A673 (cell line): ENCODE results near the gene TRIL. TPM values are rescaled to one million over a fixed set of nuclear protein-coding genes. Genes with fewer than 3 reads are reported as not detected.

Source experiments
- BruUV-seq: library from RNA; stranded (reverse); fragments of 400-500 nt; replicated peaks from 2 replicates; lab custom pipeline; 2021; lab: Mats Ljungman, UMichigan
- CTCF ChIA-PET: fragments of 300-600 bp; sonication (Branson Sonifier 250); formaldehyde crosslinking; loops from one replicate; lab custom pipeline; 2022; ENCODE audit warnings: antibody characterized with exemption; lab: Charles Lee
- POLR2A ChIA-PET: fragments of 300-600 bp; sonication (Branson Sonifier 250); formaldehyde crosslinking; loops from one replicate; lab custom pipeline; 2022; ENCODE audit warnings: antibody characterized with exemption; ENCODE audit not compliant: low non-redundant PET; lab: Charles Lee
- DNase-seq: peaks from one replicate; pipeline ENCODE4 v3.0.0-alpha.2; 2015; ENCODE audit warnings: low spot score
- H3K27ac ChIP-seq: fragments of 200-600 bp; sonication (generic); 2 replicates; pipeline ENCODE4 v1.5.1; 2016; ENCODE audit warnings: mixed run types, low read depth, mild to moderate bottlenecking, mixed read lengths, antibody characterized with exemption, low read length; ENCODE audit not compliant: poor library complexity, severe bottlenecking
- H3K27me3 ChIP-seq: fragments of 200-600 bp; sonication (generic); replicated peaks from 2 replicates; pipeline ENCODE4 v1.6.1; 2017; ENCODE audit warnings: mixed run types, low read depth, mild to moderate bottlenecking, mixed read lengths, antibody characterized with exemption, low read length; ENCODE audit not compliant: insufficient read depth, poor library complexity
- H3K36me3 ChIP-seq: fragments of 200-600 bp; sonication (generic); 2 replicates; pipeline ENCODE4 v1.6.1; 2016; ENCODE audit warnings: mixed run types, mild to moderate bottlenecking, mixed read lengths, antibody characterized with exemption, low read length; ENCODE audit not compliant: insufficient read depth, poor library complexity, severe bottlenecking
- H3K4me1 ChIP-seq: fragments of 200-600 bp; sonication (generic); 2 replicates; pipeline ENCODE4 v1.6.1; 2017; ENCODE audit warnings: mixed run types, mild to moderate bottlenecking, mixed read lengths, antibody characterized with exemption, low read length; ENCODE audit not compliant: insufficient read depth, poor library complexity, severe bottlenecking
- H3K4me3 ChIP-seq: fragments of 200-600 bp; sonication (generic); 2 replicates; pipeline ENCODE4 v1.5.1; 2016; ENCODE audit warnings: low read depth, mixed run types, mild to moderate bottlenecking, mixed read lengths, low read length; ENCODE audit not compliant: poor library complexity, severe bottlenecking
- H3K9me3 ChIP-seq: fragments of 200-600 bp; sonication (generic); 2 replicates; pipeline ENCODE4 v1.6.1; 2016; ENCODE audit warnings: mixed run types, low read depth, mild to moderate bottlenecking, mixed read lengths, antibody characterized with exemption, low read length; ENCODE audit not compliant: poor library complexity, severe bottlenecking
- EZH2 ChIP-seq: fragments of 200-600 bp; sonication (generic); IDR thresholded peaks from 2 replicates; pipeline ENCODE4 v1.6.1; 2017; ENCODE audit warnings: borderline replicate concordance, low read depth, mild to moderate bottlenecking, mixed read lengths, antibody characterized with exemption, low read length; ENCODE audit not compliant: poor library complexity, severe bottlenecking
- intact Hi-C: fragments of 100-400 bp; cut with micrococcal nuclease; formaldehyde crosslinking; loops from one replicate; pipeline ENCODE4 v1.10.0; 2022; ENCODE audit not compliant: unreplicated experiment
- total RNA-seq: library from RNA; stranded (reverse); gene quantifications from 2 replicates; pipeline ENCODE4 v1.2.3, GENCODE V29; 2021
- TF ChIP-seq, protein P1 (sequence below): fragments of 300-800, 200-600 bp; sonication (generic); conservative IDR thresholded peaks from 2 replicates; pipeline ENCODE4 v1.5.1; 2017; ENCODE audit warnings: low read depth, mild to moderate bottlenecking, antibody characterized with exemption, low read length, moderate library complexity, mixed read lengths

TRIL gene
- total RNA-seq, 1 experiment from 2014 or later: 4.8 TPM

DNA sequence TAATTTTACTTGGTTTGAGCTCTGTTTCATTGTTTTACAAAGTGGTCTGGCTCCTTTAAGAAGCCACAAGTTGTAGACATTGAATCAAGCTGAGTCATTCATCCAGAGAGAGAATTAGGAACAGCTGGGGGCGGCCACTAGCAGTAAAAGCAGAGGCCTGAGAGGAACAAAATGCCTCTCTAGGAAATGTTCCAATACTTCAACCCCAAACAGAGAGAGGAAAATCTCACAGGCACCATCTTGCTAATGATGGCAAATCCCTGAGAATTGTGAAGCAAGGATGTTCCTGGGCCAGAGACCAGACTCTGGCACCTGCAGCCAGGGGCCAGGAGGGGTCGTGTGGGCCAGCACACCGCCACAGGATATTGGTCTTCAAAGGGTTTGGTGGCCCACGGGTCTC lies 26.5 kb upstream of the TRIL start:
- peak; percentile 90 for DNase-seq
- Histone ChIP-seq H3K4me3 (no peak overlapping the region), H3K36me3 (no peaks in the 10 kb centered on the region), H3K27ac (peak overlapping the region; percentile 79), H3K9me3 (no peaks in the 10 kb centered on the region), H3K27me3 (no peaks in the 10 kb centered on the region), H3K4me1 (peaks cover 96% of the 10 kb centered on the region)
- POLR2A ChIA-PET: no interaction called here
- TF ChIP-seq, protein P1, sequence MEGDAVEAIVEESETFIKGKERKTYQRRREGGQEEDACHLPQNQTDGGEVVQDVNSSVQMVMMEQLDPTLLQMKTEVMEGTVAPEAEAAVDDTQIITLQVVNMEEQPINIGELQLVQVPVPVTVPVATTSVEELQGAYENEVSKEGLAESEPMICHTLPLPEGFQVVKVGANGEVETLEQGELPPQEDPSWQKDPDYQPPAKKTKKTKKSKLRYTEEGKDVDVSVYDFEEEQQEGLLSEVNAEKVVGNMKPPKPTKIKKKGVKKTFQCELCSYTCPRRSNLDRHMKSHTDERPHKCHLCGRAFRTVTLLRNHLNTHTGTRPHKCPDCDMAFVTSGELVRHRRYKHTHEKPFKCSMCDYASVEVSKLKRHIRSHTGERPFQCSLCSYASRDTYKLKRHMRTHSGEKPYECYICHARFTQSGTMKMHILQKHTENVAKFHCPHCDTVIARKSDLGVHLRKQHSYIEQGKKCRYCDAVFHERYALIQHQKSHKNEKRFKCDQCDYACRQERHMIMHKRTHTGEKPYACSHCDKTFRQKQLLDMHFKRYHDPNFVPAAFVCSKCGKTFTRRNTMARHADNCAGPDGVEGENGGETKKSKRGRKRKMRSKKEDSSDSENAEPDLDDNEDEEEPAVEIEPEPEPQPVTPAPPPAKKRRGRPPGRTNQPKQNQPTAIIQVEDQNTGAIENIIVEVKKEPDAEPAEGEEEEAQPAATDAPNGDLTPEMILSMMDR: no peak
- no TSS peak for BruUV-seq
- intact Hi-C loops: no loop called here
- CTCF ChIA-PET: no interaction called here

DNA sequence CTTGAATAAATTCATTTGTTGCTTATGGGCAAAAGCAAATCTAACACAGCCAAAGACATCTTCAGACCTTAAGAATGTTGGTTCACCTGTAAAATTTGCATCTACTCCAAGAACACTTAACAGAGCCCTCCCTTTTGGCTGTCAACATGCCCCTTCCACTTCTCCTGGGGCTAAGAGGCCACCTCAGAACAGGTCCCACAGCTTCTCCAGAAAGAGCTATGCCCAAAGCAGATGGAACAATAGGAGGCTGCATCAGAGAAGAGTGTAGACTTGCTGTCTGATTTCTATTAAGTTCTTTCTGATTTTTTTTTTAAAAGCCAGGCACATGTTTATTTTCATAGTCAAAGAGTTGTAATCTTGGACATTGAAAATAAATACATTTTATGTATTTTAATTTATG lies 26.1 kb upstream of the TRIL start:
- no peaks in the 10 kb centered on the region for H3K27me3 ChIP-seq
- peaks cover 96% of the 10 kb centered on the region for H3K4me1 ChIP-seq
- H3K36me3 ChIP-seq: no peaks in the 10 kb centered on the region
- no peak for DNase-seq
- CTCF ChIA-PET: no interaction called here
- POLR2A ChIA-PET: no interaction called here
- H3K27ac ChIP-seq: peak overlapping the region; percentile 79
- H3K4me3 ChIP-seq: no peak overlapping the region
- TF ChIP-seq, protein P1: no peak
- no peak for TF ChIP-seq EZH2
- intact Hi-C loops: no loop called here
- no peaks in the 10 kb centered on the region for H3K9me3 ChIP-seq
- BruUV-seq: no TSS peak

DNA sequence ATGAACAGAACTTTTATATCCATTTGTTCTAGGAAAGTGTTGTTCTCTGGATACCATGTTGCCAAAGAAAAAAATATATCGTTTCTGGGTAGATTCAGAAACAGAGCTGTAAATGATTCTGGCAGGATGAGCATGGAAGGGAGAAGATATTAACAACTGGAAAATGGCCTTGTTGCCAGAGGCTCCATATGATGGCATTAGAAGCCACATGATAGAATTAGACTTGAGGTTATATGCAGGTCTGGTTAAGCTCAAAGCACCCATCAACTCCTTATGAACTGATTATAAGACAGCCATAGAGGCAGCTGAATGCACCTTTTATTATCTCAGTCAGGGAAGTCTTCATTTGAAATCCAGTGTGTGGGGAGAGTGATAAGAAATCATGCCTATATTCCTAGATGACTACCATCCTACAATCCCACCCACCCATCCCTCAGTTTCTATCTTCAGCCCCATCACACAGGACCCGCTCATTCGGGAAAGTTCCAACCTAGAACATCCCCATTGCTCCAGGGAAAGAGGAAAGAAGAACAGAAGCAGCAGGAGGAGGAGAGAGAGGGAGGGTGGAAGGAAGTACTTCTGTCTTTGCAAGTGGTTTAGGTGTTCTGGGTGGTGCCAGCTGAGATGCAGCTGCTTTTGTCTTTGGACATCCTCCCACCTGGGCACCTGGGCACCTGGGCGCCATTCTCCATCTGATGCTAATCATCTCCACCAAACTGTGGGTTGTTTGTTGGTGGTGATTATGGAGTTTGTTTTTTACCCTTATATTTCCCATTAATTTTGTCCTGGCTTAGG lies 25.5 kb upstream of the TRIL start:
- ChIA-PET POLR2A (interaction anchor here (0.6 to 0.9 kb wide), 2 partner anchors 54 to 1621 kb away, joined by 3 to 4 read pairs; no protein-coding TSS in a partner anchor), CTCF (interaction anchor here (0.6 kb wide), 1 partner anchor 25 kb away, joined by 6 read pairs; the partner anchor contains the start of gene TRIL)
- no peak for DNase-seq
- Histone ChIP-seq H3K4me1 (peaks cover 90% of the 10 kb centered on the region), H3K4me3 (no peak overlapping the region), H3K27me3 (no peaks in the 10 kb centered on the region), H3K36me3 (no peaks in the 10 kb centered on the region), H3K9me3 (no peaks in the 10 kb centered on the region), H3K27ac (peak overlapping the region; percentile 79)
- TF ChIP-seq, protein P1: no peak
- TF ChIP-seq EZH2: no peak
- no TSS peak for BruUV-seq
- intact Hi-C loops: no loop called here
